GM12878 (cell line): ENCODE results near the gene DDX51. TPM values are rescaled to one million over a fixed set of nuclear protein-coding genes. Genes with fewer than 3 reads are reported as not detected.

ENCODE experiments used
- ATAC-seq: fragments of 200-7000 bp; cut with Tn5 transposase; 3 replicates; pipeline ENCODE4 v1.9.1; 2020; ENCODE audit warnings: mild to moderate bottlenecking, moderate library complexity
- BruUV-seq: library from RNA; stranded (reverse); fragments of 400-500 nt; replicated peaks from 2 replicates; lab custom pipeline; 2021; lab: Mats Ljungman, UMichigan
- CTCF ChIA-PET: fragments of 300-600 bp; sonication (Branson Sonifier 250); formaldehyde crosslinking; extraction: SDS; loops from one replicate; lab custom pipeline; 2021; ENCODE audit warnings: inconsistent platforms; lab: Yijun Ruan, JAX
- POLR2A ChIA-PET: fragments of 350-600 bp; formaldehyde crosslinking; extraction: SDS; loops from one replicate; lab custom pipeline; 2021; ENCODE audit warnings: inconsistent platforms; lab: Charles Lee
- RAD21 ChIA-PET: fragments of 300-600 bp; sonication (Branson Sonifier 250); formaldehyde crosslinking; loops from one replicate; lab custom pipeline; 2023; ENCODE audit warnings: antibody characterized with exemption; ENCODE audit not compliant: unreplicated experiment; lab: Charles Lee
- SMC1A ChIA-PET: fragments of 300-600 bp; sonication (Branson Sonifier 250); formaldehyde crosslinking; loops from one replicate; lab custom pipeline; 2023; ENCODE audit not compliant: unreplicated experiment, uncharacterized antibody; lab: Charles Lee
- DNase-seq: peaks from one replicate; pipeline ENCODE4 v3.0.0-alpha.2; 2011; ENCODE audit warnings: low read depth, low spot score
- FAIRE-seq: peaks from 3 replicates; lab custom pipeline; 2011; peaks lifted over from hg19 to GRCh38; lab: Jason Lieb, UNC
- H2AFZ ChIP-seq: 2 replicates; pipeline ENCODE4 v1.6.0; 2011; ENCODE audit warnings: low read depth, low read length, control low read depth; ENCODE audit not compliant: control insufficient read depth
- H3K27ac ChIP-seq: 2 replicates; pipeline ENCODE4 v1.5.1; 2011; ENCODE audit warnings: control low read depth; ENCODE audit not compliant: control insufficient read depth, insufficient read depth
- H3K27me3 ChIP-seq, 2 experiments: replicated peaks in 1 of 2; 2 replicates each; pipeline versions ENCODE4 v1.6.0 to v1.6.1; 2011; ENCODE audit warnings: low read length in 1 of 2; ENCODE audit not compliant: control insufficient read depth in 2 of 2, insufficient read depth in 2 of 2
- H3K36me3 ChIP-seq, 2 experiments: 2 replicates each; pipeline ENCODE4 v1.5.1; 2011; ENCODE audit warnings: low read length in 1 of 2; ENCODE audit not compliant: control insufficient read depth in 2 of 2, insufficient read depth in 2 of 2
- H3K4me1 ChIP-seq: 2 replicates; pipeline ENCODE4 v1.6.1; 2011; ENCODE audit warnings: mild to moderate bottlenecking, low read length, moderate library complexity, mixed read lengths; ENCODE audit not compliant: control insufficient read depth, insufficient read depth
- H3K4me2 ChIP-seq: 2 replicates; pipeline ENCODE4 v1.6.0; 2011; ENCODE audit warnings: control low read depth; ENCODE audit not compliant: control insufficient read depth, insufficient read depth
- H3K4me3 ChIP-seq: fragments of 200-600 bp; sonication (generic); 2 replicates; pipeline ENCODE4 v1.5.1; 2016
- H3K79me2 ChIP-seq: 2 replicates; pipeline ENCODE4 v1.6.0; 2011; ENCODE audit warnings: low read length; ENCODE audit not compliant: control insufficient read depth, insufficient read depth
- H3K9ac ChIP-seq: 2 replicates; pipeline ENCODE4 v1.8.0; 2011; ENCODE audit warnings: low read length, control low read depth, mixed read lengths; ENCODE audit not compliant: control insufficient read depth, insufficient read depth
- H3K9me3 ChIP-seq: replicated peaks from 3 replicates; pipeline ENCODE4 v1.5.1; 2011; ENCODE audit warnings: mild to moderate bottlenecking, low read length; ENCODE audit not compliant: control insufficient read depth, insufficient read depth
- H4K20me1 ChIP-seq: 2 replicates; pipeline ENCODE4 v1.6.0; 2011; ENCODE audit not compliant: control insufficient read depth, insufficient read depth
- BCL3 ChIP-seq: IDR thresholded peaks from 2 replicates; pipeline ENCODE4 v1.6.1; 2011; ENCODE audit warnings: borderline replicate concordance, low read depth, mild to moderate bottlenecking, moderate library complexity, low read length; ENCODE audit not compliant: insufficient read depth, poor library complexity, severe bottlenecking
- CHD1 ChIP-seq: IDR thresholded peaks from 2 replicates; pipeline ENCODE4 v1.6.1; 2012; ENCODE audit warnings: low read depth, low read length, improper control_type of control experiment
- E2F4 ChIP-seq: IDR thresholded peaks from 2 replicates; pipeline ENCODE4 v1.6.1; 2012; ENCODE audit warnings: low read depth, low read length, improper control_type of control experiment
- IRF3 ChIP-seq: fragments of 450-650 bp; IDR thresholded peaks from 2 replicates; pipeline ENCODE4 v1.6.1; 2014; ENCODE audit warnings: mild to moderate bottlenecking
- JUNB ChIP-seq: IDR thresholded peaks from 2 replicates; pipeline ENCODE4 v1.6.1; 2016; ENCODE audit warnings: antibody characterized with exemption, mild to moderate bottlenecking
- KLF5 ChIP-seq: fragments of 450-650 bp; IDR thresholded peaks from 2 replicates; pipeline ENCODE4 v1.6.1; 2014; ENCODE audit warnings: mild to moderate bottlenecking; ENCODE audit not compliant: partially characterized antibody
- MTA2 ChIP-seq: fragments of 450-650 bp; IDR thresholded peaks from 2 replicates; pipeline ENCODE4 v1.6.1; 2016; ENCODE audit warnings: low read depth, mild to moderate bottlenecking, moderate library complexity
- NR2C1 ChIP-seq: fragments of 450-650 bp; IDR thresholded peaks from 2 replicates; pipeline ENCODE4 v1.6.1; 2017; ENCODE audit warnings: antibody characterized with exemption, mild to moderate bottlenecking, moderate library complexity
- NRF1 ChIP-seq: conservative IDR thresholded peaks from 2 replicates; pipeline ENCODE4 v1.6.1; 2011; ENCODE audit warnings: mild to moderate bottlenecking, low read depth, low read length, improper control_type of control experiment
- RCOR1 ChIP-seq: conservative IDR thresholded peaks from 2 replicates; pipeline ENCODE4 v1.6.1; 2012; ENCODE audit warnings: low read depth, low read length, improper control_type of control experiment
- SMAD5 ChIP-seq: IDR thresholded peaks from 2 replicates; pipeline ENCODE4 v1.6.1; 2016; ENCODE audit warnings: antibody characterized with exemption, low read depth
- SMARCA5 ChIP-seq: fragments of 450-650 bp; IDR thresholded peaks from 2 replicates; pipeline ENCODE4 v1.6.1; 2017; ENCODE audit warnings: mild to moderate bottlenecking
- STAT3 ChIP-seq: IDR thresholded peaks from 2 replicates; pipeline ENCODE4 v1.6.1; 2011; ENCODE audit warnings: low read depth, low read length, improper control_type of control experiment
- SUZ12 ChIP-seq: fragments of 200-600 bp; sonication (generic); IDR thresholded peaks from one replicate; pipeline ENCODE4 v1.6.1; 2018; ENCODE audit warnings: antibody characterized with exemption, mild to moderate bottlenecking; ENCODE audit not compliant: unreplicated experiment
- TAF1 ChIP-seq: IDR thresholded peaks from 2 replicates; pipeline ENCODE4 v1.6.1; 2011; ENCODE audit warnings: mild to moderate bottlenecking, low read depth, low read length, borderline replicate concordance
- ZNF24 ChIP-seq: fragments of 450-650 bp; IDR thresholded peaks from 2 replicates; pipeline ENCODE4 v1.6.1; 2017; ENCODE audit warnings: antibody characterized with exemption, mild to moderate bottlenecking
- ZNF687 ChIP-seq: fragments of 450-650 bp; IDR thresholded peaks from 2 replicates; pipeline ENCODE4 v1.6.1; 2017; ENCODE audit warnings: mild to moderate bottlenecking, moderate library complexity
- WGBS: methylation state at CpG from one replicate; pipeline ENCODE4 v1.1.6; 2016; ENCODE audit warnings: low lambda C conversion rate; ENCODE audit not compliant: insufficient replicate concordance, insufficient coverage; ENCODE audit errors: missing lambda C conversion rate; 5-methylcytosine and 5-hydroxymethylcytosine counted together
- in situ Hi-C: fragments of 300-500 bp; cut with MboI; formaldehyde crosslinking; loops from 9 replicates; pipeline ENCODE4 v1.14.3; 2018; ENCODE audit warnings: mixed read lengths
- intact Hi-C: fragments of 100-400 bp; cut with micrococcal nuclease; formaldehyde crosslinking; loops from one replicate; pipeline ENCODE4 v1.14.2; 2022; ENCODE audit not compliant: unreplicated experiment
- polyA plus RNA-seq, 11 experiments: library from polyadenylated mRNA; depleted of rRNA in 4 of 11; unstranded in 6 of 11; stranded (reverse) in 5 of 11; fragments of >200 nt; fragmentation: Nextera tagmentation in 4 of 11; fragmentation: Illumina TruSeq in 1 of 11; extraction: Ambion mirVana in 4 of 11; extraction: Trizol in 1 of 11; gene quantifications; 1 replicate in 1 of 11; 2 replicates in 10 of 11; pipeline versions ENCODE4 v1.2.1 to v1.2.3, GENCODE V29; 2011 to 2016; ENCODE audit warnings: inconsistent platforms in 2 of 11, missing spikeins in 2 of 11, low read depth in 1 of 11
- total RNA-seq, 4 experiments: library from RNA; depleted of rRNA in 3 of 4; stranded (reverse); fragments of >200 nt in 3 of 4; fragmentation: Illumina TruSeq in 1 of 4; extraction: Trizol in 1 of 4; gene quantifications; 2 replicates each; pipeline versions ENCODE4 v1.2.1 to v1.2.3, GENCODE V29; 2013 to 2021

Gene DDX51
- total and polyA plus RNA-seq, 10 of the 15 experiments (the other 5 are each of a cell fraction or from before 2014, with no cell fraction given): 0.97 to 29.1 (median 9.8) TPM

GRCh38 chr12:132185705-132186104, 41.6 kb upstream of the DDX51 start (continued):
- TF ChIP-seq ZNF687 (no peak), ZNF24 (no peak), RCOR1 (no peak), SMAD5 (no peak), JUNB (no peak)

- BruUV-seq: no TSS peak
- Histone ChIP-seq H3K4me3 (no peak overlapping the region), H3K27ac (no peak overlapping the region), H2AFZ (no peak overlapping the region), H3K4me1 (peaks cover 2% of the 10 kb centered on the region; the same call in 1 of the 2 replicates), H3K79me2 (no peaks in the 10 kb centered on the region), H3K9ac (no peak overlapping the region), H4K20me1 (no peaks in the 10 kb centered on the region), H3K4me2 (no peak overlapping the region), H3K36me3 (no peaks in the 10 kb centered on the region), H3K9me3 (no peaks in the 10 kb centered on the region), H3K27me3 (peaks cover 0 to 2% of the 10 kb centered on the region in 2 experiments; a peak in 2 of 4 replicates)
- ATAC-seq: no peak
- FAIRE-seq: no peak
- no peak for DNase-seq
- CTCF ChIA-PET: no interaction called here
- POLR2A ChIA-PET: no interaction called here
- RAD21 ChIA-PET: no interaction called here
- in situ Hi-C loops (no loop called here), intact Hi-C loops (no loop called here)
- SMC1A ChIA-PET: no interaction called here
- 35% methylated on average over 10 of the region's 10 CpGs for WGBS
- TF ChIP-seq CHD1: no peak
- TF ChIP-seq TAF1: no peak
- no peak for TF ChIP-seq E2F4
- TF ChIP-seq MTA2: no peak
- TF ChIP-seq SUZ12: no peak
- no peak for TF ChIP-seq NR2C1
- TF ChIP-seq KLF5: no peak
- no peak for TF ChIP-seq NRF1
- TF ChIP-seq STAT3: no peak
- no peak for TF ChIP-seq BCL3
- no peak for TF ChIP-seq IRF3
- TF ChIP-seq SMARCA5: no peak
These were observed 38.7 kb upstream of the DDX51 start for GRCh38 chr12:132182711-132183365.
